AG09319 (cell line): ENCODE results near the gene TMEM255B.

Source experiments
- DNase-seq: peaks from one replicate; pipeline ENCODE4 v3.0.0-alpha.2; 2010; ENCODE audit warnings: low read depth; ENCODE audit errors: extremely low read depth
- TF ChIP-seq, protein P1 (sequence below): IDR thresholded peaks from 2 replicates; pipeline ENCODE4 v1.5.1; 2011; ENCODE audit warnings: low read depth, mild to moderate bottlenecking, inconsistent platforms, low read length, moderate library complexity

Gene TMEM255B

DNA sequence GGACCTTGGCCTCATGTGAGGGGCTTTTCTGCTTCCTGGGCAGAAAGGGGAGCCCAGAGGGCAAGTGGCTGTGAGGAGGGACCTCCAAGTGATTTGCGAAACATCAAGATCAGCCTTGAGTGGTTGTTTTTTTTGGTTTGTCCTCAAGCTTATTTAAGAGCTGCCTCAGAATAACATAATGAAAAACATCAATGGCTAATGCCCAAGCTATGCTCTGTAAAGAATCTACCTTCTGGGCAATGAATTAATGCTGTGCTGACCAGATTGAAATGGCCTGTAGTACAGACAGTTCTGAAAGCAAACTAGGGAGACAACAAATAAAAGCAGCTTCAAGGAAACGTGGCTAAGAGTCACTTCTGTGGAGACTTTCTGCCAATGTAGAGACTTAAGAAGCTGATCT is 8.3 kb downstream of the TMEM255B start:
- TF ChIP-seq, protein P1, sequence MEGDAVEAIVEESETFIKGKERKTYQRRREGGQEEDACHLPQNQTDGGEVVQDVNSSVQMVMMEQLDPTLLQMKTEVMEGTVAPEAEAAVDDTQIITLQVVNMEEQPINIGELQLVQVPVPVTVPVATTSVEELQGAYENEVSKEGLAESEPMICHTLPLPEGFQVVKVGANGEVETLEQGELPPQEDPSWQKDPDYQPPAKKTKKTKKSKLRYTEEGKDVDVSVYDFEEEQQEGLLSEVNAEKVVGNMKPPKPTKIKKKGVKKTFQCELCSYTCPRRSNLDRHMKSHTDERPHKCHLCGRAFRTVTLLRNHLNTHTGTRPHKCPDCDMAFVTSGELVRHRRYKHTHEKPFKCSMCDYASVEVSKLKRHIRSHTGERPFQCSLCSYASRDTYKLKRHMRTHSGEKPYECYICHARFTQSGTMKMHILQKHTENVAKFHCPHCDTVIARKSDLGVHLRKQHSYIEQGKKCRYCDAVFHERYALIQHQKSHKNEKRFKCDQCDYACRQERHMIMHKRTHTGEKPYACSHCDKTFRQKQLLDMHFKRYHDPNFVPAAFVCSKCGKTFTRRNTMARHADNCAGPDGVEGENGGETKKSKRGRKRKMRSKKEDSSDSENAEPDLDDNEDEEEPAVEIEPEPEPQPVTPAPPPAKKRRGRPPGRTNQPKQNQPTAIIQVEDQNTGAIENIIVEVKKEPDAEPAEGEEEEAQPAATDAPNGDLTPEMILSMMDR = no peak
- DNase-seq = no peak

DNA sequence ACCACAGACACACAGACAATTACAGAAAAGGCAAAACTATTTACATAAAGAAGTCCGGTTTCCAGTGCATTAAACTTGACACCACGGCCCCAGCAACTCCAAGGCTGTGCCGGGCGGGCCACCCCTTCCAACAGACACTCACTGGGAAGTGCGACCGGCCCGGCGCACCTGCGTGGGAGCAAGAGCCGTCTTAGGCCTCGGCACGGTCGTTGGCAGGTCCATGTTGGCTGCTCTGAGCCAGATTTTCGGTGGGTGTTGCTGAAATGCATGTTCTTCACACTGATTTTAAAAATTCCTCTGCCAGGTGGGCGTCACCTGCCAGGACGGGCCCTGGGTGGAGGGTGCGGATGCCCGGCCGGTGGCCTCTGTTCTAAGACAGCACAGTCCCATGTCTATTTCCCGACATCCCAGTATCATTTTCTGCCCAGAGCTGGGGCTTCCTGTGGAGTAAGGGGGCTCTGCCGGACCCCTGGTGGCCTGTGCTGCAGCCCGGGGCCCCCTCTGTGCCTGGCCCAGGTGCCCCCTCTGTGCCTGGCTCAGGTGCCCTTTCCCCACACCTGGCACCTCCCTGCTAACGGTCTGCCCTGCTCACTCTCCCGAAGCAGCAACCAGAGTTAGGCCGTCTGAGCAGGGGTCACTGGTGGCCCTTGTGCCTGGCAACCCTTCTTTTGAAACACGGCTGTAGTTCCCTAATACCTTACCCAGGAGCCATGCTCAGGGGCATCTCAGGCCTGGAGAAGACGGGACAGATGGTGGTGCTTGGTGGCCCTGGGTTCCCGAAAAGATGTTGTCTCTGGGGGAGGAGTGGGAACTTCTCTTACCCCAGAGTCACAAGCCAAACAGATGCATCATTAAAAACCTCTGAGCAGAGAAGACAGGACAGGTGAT is 9.2 kb downstream of the TMEM255B start:
- no peak for DNase-seq
- TF ChIP-seq, protein P1 = no peak

GRCh38 chr13:113769106-113769505 is 10.1 kb downstream of the TMEM255B start:
- DNase-seq = no peak
- TF ChIP-seq, protein P1 = no peak

- TF ChIP-seq, protein P1 = no peak
- no peak for DNase-seq
Measured at GRCh38 chr13:113769881-113770280, 10.9 kb downstream of the TMEM255B start.

- no peak for DNase-seq
- TF ChIP-seq, protein P1 = no peak
Measured at GRCh38 chr13:113770441-113770840, 11.4 kb downstream of the TMEM255B start.

DNA sequence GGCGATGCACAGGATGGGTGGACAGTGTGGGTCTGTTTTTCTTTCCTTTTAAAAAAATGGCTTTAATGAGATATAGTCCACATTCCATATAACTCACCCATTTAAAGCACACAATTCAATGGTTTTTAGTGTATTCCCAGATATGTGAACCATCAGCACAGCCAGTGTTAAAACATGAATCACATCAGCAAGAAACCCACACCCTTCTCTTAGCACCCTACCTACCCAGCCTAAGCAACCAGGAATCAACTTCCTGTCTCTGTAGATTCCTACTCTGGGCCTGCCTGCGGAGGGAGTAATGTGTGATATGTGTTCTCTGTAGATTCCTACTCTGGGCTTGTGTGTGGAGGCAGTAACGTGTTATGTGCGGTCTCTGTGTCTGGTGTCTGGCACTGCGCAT is 11.9 kb downstream of the TMEM255B start:
- TF ChIP-seq, protein P1 = no peak
- no peak for DNase-seq

GRCh38 chr13:113771709-113772331 is 12.8 kb downstream of the TMEM255B start:
- no peak for DNase-seq
- TF ChIP-seq, protein P1 = no peak
